HEK293T (cell line): ENCODE measurements around the gene PRPF19.

ENCODE experiments used
- CTCF ChIA-PET: fragments of 350-600 bp; formaldehyde crosslinking; extraction: SDS; loops from one replicate; lab custom pipeline; 2021; ENCODE audit warnings: antibody characterized with exemption, inconsistent platforms; lab: Yijun Ruan, JAX
- POLR2A ChIA-PET: fragments of 350-600 bp; formaldehyde crosslinking; extraction: SDS; loops from one replicate; lab custom pipeline; 2020; ENCODE audit warnings: antibody characterized with exemption, inconsistent platforms; lab: Yijun Ruan, JAX
- DNase-seq: peaks from one replicate; pipeline ENCODE4 v3.0.0; 2012; ENCODE audit warnings: mixed read lengths; ENCODE audit errors: extremely low spot score
- ARNT ChIP-seq: fragments of 450-650 bp; IDR thresholded peaks from 2 replicates; pipeline ENCODE4 v1.6.1; 2017; ENCODE audit warnings: mild to moderate bottlenecking
- BHLHE40 ChIP-seq: fragments of 450-650 bp; IDR thresholded peaks from 2 replicates; pipeline ENCODE4 v1.6.1; 2016; ENCODE audit warnings: mild to moderate bottlenecking, moderate library complexity, borderline replicate concordance
- CTBP1 ChIP-seq: fragments of 450-650 bp; IDR thresholded peaks from 2 replicates; pipeline ENCODE4 v1.6.1; 2016; ENCODE audit warnings: borderline replicate concordance
- ELF4 ChIP-seq: fragments of 450-650 bp; IDR thresholded peaks from 2 replicates; pipeline ENCODE4 v1.6.1; 2017; ENCODE audit warnings: antibody characterized with exemption
- FOXA1 ChIP-seq: fragments of 450-650 bp; IDR thresholded peaks from 2 replicates; pipeline ENCODE4 v1.6.1; 2016; ENCODE audit warnings: mild to moderate bottlenecking
- FOXK2 ChIP-seq: fragments of 450-650 bp; IDR thresholded peaks from 2 replicates; pipeline ENCODE4 v1.6.1; 2016; ENCODE audit warnings: mild to moderate bottlenecking
- FOXM1 ChIP-seq: fragments of 450-650 bp; IDR thresholded peaks from 2 replicates; pipeline ENCODE4 v1.6.1; 2017; ENCODE audit warnings: mild to moderate bottlenecking, borderline replicate concordance
- HDGF ChIP-seq: fragments of 450-650 bp; IDR thresholded peaks from 2 replicates; pipeline ENCODE4 v1.6.1; 2017; ENCODE audit warnings: antibody characterized with exemption, borderline replicate concordance
- L3MBTL2 ChIP-seq: fragments of 450-650 bp; conservative IDR thresholded peaks from 2 replicates; pipeline ENCODE4 v1.6.1; 2016; ENCODE audit warnings: mild to moderate bottlenecking
- LEF1 ChIP-seq: fragments of 450-650 bp; IDR thresholded peaks from 2 replicates; pipeline ENCODE4 v1.6.1; 2017; ENCODE audit warnings: mild to moderate bottlenecking, borderline replicate concordance
- NFRKB ChIP-seq: fragments of 450-650 bp; IDR thresholded peaks from 2 replicates; pipeline ENCODE4 v1.6.1; 2016; ENCODE audit warnings: mild to moderate bottlenecking, moderate library complexity
- PKNOX1 ChIP-seq: fragments of 450-650 bp; IDR thresholded peaks from 2 replicates; pipeline ENCODE4 v1.6.1; 2016
- SP1 ChIP-seq: fragments of 450-650 bp; IDR thresholded peaks from 2 replicates; pipeline ENCODE4 v1.6.1; 2017
- SUZ12 ChIP-seq: fragments of 450-650 bp; IDR thresholded peaks from 2 replicates; pipeline ENCODE4 v1.6.1; 2016; ENCODE audit warnings: mild to moderate bottlenecking
- TARDBP ChIP-seq: fragments of 450-650 bp; IDR thresholded peaks from 2 replicates; pipeline ENCODE4 v1.6.1; 2016
- ZNF384 ChIP-seq: fragments of 450-650 bp; IDR thresholded peaks from 2 replicates; pipeline ENCODE4 v1.6.1; 2016

Gene PRPF19

GRCh38 chr11:60918251-60918938 lies 12.0 kb upstream of the PRPF19 start:
- DNase-seq, result no peak
- TF ChIP-seq BHLHE40 (no peak), FOXK2 (no peak), HDGF (no peak), ZNF384 (no peak), PKNOX1 (no peak), ARNT (no peak), L3MBTL2 (no peak), SP1 (no peak), SUZ12 (no peak)
- ChIA-PET POLR2A (no interaction called here), CTCF (no interaction called here)

DNA sequence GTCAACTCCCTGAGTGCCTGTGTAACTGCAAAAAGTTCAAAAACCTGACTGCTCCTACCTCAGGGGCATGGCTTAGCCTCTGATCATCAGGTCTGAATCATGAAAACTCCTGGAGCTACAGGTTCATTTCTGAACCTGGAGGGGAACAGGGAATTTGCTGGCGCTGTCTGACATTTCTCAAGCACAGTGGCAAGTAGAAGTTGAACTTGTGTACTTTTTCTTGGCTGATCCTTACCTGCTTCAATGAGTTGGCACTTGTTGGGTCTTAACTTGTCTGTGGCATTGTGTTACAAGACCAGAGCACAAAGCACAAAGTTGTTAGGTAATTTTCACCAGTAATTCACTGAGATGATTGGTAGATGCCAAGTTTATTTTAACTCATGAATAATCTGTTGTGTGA lies 10.9 kb upstream of the PRPF19 start:
- POLR2A ChIA-PET, result no interaction called here
- no peak for TF ChIP-seq ZNF384
- no peak for TF ChIP-seq L3MBTL2
- no peak for TF ChIP-seq FOXA1
- TF ChIP-seq SUZ12, result no peak
- no peak for TF ChIP-seq LEF1
- TF ChIP-seq SP1, result no peak
- no peak for TF ChIP-seq FOXK2
- TF ChIP-seq ARNT, result no peak
- no peak for TF ChIP-seq HDGF
- no peak for TF ChIP-seq FOXM1
- TF ChIP-seq ELF4, result no peak
- TF ChIP-seq TARDBP, result no peak
- TF ChIP-seq PKNOX1, result no peak
- no peak for TF ChIP-seq BHLHE40
- TF ChIP-seq CTBP1, result no peak
- no peak for DNase-seq
- CTCF ChIA-PET, result no interaction called here

DNA sequence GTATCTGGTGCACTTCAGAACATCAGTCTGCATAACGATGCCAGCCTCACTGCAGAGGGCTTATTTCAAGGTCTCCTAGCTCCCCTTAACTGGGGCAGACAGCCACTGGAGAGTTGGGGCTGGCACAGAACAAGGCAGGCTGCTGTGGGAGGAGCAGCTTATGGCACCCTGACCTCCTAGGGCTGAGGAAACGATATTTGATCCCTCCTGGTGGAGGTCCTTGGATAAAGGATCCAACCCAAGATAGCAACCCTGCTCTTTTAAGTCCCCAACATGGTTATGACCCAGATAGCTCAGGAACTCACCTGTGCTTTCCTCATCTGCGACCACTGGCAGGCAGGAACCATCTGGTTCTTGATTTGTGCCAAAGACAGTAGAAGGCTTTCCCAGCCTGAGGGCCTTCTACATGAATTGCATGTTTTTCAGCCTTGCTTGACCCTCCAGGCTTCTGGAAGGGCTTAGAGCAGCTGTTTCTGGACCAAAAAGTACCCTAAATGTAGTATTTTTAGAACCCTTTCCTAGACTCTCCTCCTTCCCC lies 10.4 kb upstream of the PRPF19 start:
- TF ChIP-seq FOXA1 (no peak), ELF4 (no peak), FOXK2 (no peak), HDGF (no peak), TARDBP (no peak), SUZ12 (no peak), L3MBTL2 (no peak), NFRKB (no peak), FOXM1 (no peak), SP1 (no peak), PKNOX1 (no peak), LEF1 (no peak), ZNF384 (no peak), CTBP1 (no peak), ARNT (no peak), BHLHE40 (no peak)
- no peak for DNase-seq
- CTCF ChIA-PET, result no interaction called here
- POLR2A ChIA-PET, result no interaction called here

- POLR2A ChIA-PET, result interaction anchor here (0.7 to 3.7 kb wide), 4 partner anchors 10 to 246 kb away, joined by 3 to 34 read pairs (median 6); partner anchors contain the start of genes PRPF19 and VPS37C
- DNase-seq, result peak; percentile 44
- TF ChIP-seq PKNOX1 (peak; percentile 37; the same call in 1 of the 2 replicates), FOXA1 (no peak)
- CTCF ChIA-PET, result interaction anchor here (0.8 to 1.5 kb wide), 3 partner anchors 10 to 126 kb away, joined by 3 read pairs; no protein-coding TSS in a partner anchor
Observed at GRCh38 chr11:60915248-60915914, 9.0 kb upstream of the PRPF19 start.

DNA sequence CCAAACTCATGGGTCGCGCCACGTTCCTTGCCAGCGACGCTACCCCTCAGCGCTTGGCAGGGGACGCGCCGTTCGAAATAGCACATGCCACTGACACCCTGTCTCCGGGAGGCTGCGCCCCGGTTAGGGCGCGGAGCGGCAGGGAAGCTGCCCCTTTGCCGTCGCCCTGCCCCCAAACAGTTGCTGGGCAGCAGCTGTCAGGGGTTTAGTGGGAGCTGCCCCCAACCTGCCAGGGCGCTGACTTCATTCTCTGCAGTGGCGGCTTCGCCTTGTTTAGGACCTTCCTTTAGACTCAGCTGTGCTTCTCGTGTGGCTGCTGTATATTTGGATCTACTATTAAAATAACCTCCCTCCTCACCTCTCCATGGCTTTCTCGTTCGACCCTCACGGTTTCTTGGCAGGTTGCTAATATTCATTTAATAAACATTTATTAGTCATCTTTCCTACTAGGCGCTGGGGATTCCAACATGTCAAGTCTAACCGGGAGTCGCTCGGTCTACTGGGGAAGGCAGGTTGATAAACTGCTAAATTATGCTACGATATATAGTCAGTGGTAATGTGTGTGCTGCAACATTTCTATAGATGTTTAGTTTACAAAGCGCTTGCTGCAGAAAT lies 8.4 kb upstream of the PRPF19 start:
- POLR2A ChIA-PET, result interaction anchor here (0.6 to 3.7 kb wide), 8 partner anchors 9 to 225 kb away, joined by 3 to 34 read pairs (median 6); partner anchors contain the start of genes PRPF19 and TMEM132A
- TF ChIP-seq NFRKB (no peak), ARNT (no peak), HDGF (no peak), ZNF384 (no peak), PKNOX1 (no peak), LEF1 (no peak), L3MBTL2 (no peak), BHLHE40 (no peak), FOXM1 (no peak), FOXA1 (no peak), TARDBP (no peak), SUZ12 (no peak), CTBP1 (no peak), FOXK2 (no peak), ELF4 (no peak), SP1 (no peak)
- CTCF ChIA-PET, result interaction anchor here (0.8 to 1.5 kb wide), 4 partner anchors 9 to 127 kb away, joined by 3 to 7 read pairs (median 3); no protein-coding TSS in a partner anchor
- DNase-seq, result peak; percentile 17
